Karpas-422 (cell line): ENCODE data around the gene PERCC1. TPM values are rescaled to one million over a fixed set of nuclear protein-coding genes. Genes with fewer than 3 reads are reported as not detected.
"Not testable (repeated sequence)": the region's sequence is repeated elsewhere in the genome, so short reads cannot be mapped to it uniquely, and the experiment has no call there.

Experiments
- DNase-seq: peaks from one replicate; pipeline ENCODE4 v3.0.0-alpha.2; 2015
- H2AFZ ChIP-seq: fragments of 200-600 bp; sonication (generic); 2 replicates; pipeline ENCODE4 v1.6.1; 2014; ENCODE audit warnings: antibody characterized with exemption, low read length, mixed read lengths
- H3K27ac ChIP-seq: fragments of 200-600 bp; sonication (generic); 2 replicates; pipeline ENCODE4 v1.5.1; 2014; ENCODE audit warnings: mild to moderate bottlenecking, low read length, moderate library complexity
- H3K27me3 ChIP-seq: fragments of 200-600 bp; sonication (generic); 2 replicates; pipeline ENCODE4 v1.6.1; 2014; ENCODE audit warnings: low read length, mixed read lengths
- H3K36me3 ChIP-seq: fragments of 200-600 bp; sonication (generic); 2 replicates; pipeline ENCODE4 v1.6.1; 2014; ENCODE audit warnings: low read length, mixed read lengths; ENCODE audit not compliant: insufficient read depth
- H3K4me1 ChIP-seq: fragments of 200-600 bp; sonication (generic); 2 replicates; pipeline ENCODE4 v1.6.1; 2014; ENCODE audit warnings: mild to moderate bottlenecking, low read length, mixed read lengths
- H3K4me2 ChIP-seq: fragments of 200-600 bp; sonication (generic); 2 replicates; pipeline ENCODE4 v1.6.1; 2014; ENCODE audit warnings: low read length, low read depth, mild to moderate bottlenecking; ENCODE audit not compliant: poor library complexity, severe bottlenecking
- H3K4me3 ChIP-seq: fragments of 200-600 bp; sonication (generic); 2 replicates; pipeline ENCODE4 v1.5.1; 2014; ENCODE audit warnings: mild to moderate bottlenecking, antibody characterized with exemption, low read length, mixed read lengths
- H3K79me2 ChIP-seq: fragments of 200-600 bp; sonication (generic); 2 replicates; pipeline ENCODE4 v1.6.1; 2014; ENCODE audit warnings: mild to moderate bottlenecking, low read length, mixed read lengths
- H3K9ac ChIP-seq: fragments of 200-600 bp; sonication (generic); 2 replicates; pipeline ENCODE4 v1.6.0; 2014; ENCODE audit warnings: low read length
- H3K9me2 ChIP-seq: fragments of 200-600 bp; sonication (generic), shearing (Covaris generic); replicated peaks from 2 replicates; pipeline ENCODE4 v1.6.0; 2014; ENCODE audit warnings: mild to moderate bottlenecking, low read length, moderate library complexity; ENCODE audit not compliant: insufficient read depth
- H3K9me3 ChIP-seq: fragments of 300-700, 200-600 bp; sonication (generic); 2 replicates; pipeline ENCODE4 v1.6.1; 2014; ENCODE audit warnings: low read length, mixed read lengths
- H4K20me1 ChIP-seq: fragments of 200-600 bp; sonication (generic); 2 replicates; pipeline ENCODE4 v1.6.1; 2014; ENCODE audit warnings: mild to moderate bottlenecking, antibody characterized with exemption, low read length, low read depth; ENCODE audit not compliant: insufficient read depth
- total RNA-seq: library from RNA; depleted of rRNA; stranded (reverse); fragments of >200 nt; shearing (Covaris generic); gene quantifications from 2 replicates; pipeline ENCODE4 v1.2.3, GENCODE V29; 2014; ENCODE audit warnings: low replicate concordance

Gene PERCC1
- total RNA-seq, 1 experiment from 2014 or later: not detected

DNA sequence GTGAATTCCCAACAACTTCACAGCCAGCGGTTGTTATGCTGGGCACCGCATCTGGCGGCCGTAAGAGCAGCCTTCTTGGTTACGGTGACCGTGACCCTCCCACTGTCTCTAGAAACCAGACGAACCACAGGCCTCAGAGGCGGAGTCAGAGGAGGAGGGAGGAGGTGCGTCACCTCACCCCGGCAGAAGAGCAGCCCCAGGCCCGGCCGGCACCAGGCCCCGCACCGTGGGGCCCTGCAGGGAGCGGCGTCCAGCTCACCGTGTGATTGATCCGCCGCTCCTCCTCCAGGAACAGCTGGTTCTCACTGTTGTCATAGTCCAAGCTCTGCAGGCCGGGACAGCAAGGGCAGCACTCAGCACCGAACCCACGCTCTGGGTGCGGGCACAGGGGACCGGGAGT is 30.3 kb downstream of the PERCC1 start:
- Histone ChIP-seq H3K27me3 (no peaks in the 10 kb centered on the region), H3K79me2 (no peaks in the 10 kb centered on the region), H2AFZ (no peak overlapping the region), H3K9ac (no peak overlapping the region), H3K4me2 (no peak overlapping the region), H3K4me1 (no peaks in the 10 kb centered on the region), H3K27ac (no peak overlapping the region), H3K4me3 (no peak overlapping the region), H4K20me1 (no peaks in the 10 kb centered on the region), H3K9me3 (no peaks in the 10 kb centered on the region), H3K9me2 (no peaks in the 10 kb centered on the region), H3K36me3 (no peaks in the 10 kb centered on the region)
- DNase-seq: no peak

GRCh38 chr16:1464196-1464893 is 33.5 kb downstream of the PERCC1 start:
- H3K9me3 ChIP-seq: no peaks in the 10 kb centered on the region

DNA sequence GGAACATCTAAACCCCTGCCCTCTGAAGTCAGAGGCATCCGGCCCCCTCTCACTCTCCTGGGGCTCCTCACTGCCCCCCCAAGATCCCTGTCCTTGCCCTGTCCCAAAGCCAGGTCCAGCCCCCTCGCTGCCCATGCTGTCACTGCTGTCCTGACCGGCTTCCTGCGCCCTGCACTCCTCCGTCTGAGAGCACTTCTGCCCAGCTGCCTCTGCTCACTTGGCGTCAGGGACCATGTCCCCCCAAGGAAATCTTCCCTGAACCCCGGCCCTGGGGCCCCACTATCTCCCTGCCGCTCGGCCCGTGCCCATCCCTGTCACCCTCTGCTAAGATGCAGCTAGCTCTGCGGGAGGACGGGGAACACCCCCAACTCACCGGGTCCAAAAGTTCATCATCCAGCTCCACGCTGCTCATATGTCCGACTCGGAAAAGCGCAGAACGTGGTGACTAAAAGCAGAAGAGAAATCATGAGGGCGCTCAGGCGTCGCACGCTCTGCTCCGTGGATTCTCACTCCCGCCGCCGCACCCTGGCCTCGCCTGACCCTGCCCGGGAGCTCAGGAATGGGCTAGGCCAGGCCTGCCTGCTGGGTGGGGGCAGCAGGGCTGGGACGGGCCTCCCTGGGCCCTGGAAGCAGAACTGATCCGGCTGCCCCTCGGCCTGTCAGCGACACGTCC is 34.2 kb downstream of the PERCC1 start:
- no peaks in the 10 kb centered on the region for H3K36me3 ChIP-seq
- H3K79me2 ChIP-seq: no peaks in the 10 kb centered on the region
- H3K9ac ChIP-seq: no peak overlapping the region
- H3K4me3 ChIP-seq: no peak overlapping the region
- no peak overlapping the region for H2AFZ ChIP-seq
- H3K27me3 ChIP-seq: no peaks in the 10 kb centered on the region
- no peaks in the 10 kb centered on the region for H3K9me3 ChIP-seq
- no peaks in the 10 kb centered on the region for H4K20me1 ChIP-seq
- no peak overlapping the region for H3K27ac ChIP-seq
- no peaks in the 10 kb centered on the region for H3K9me2 ChIP-seq
- H3K4me2 ChIP-seq: no peak overlapping the region
- no peaks in the 10 kb centered on the region for H3K4me1 ChIP-seq
- no peak for DNase-seq

More at GRCh38 chr16:1464196-1464893, 33.5 kb downstream of the PERCC1 start:
- Histone ChIP-seq H3K9ac (no peak overlapping the region), H3K27ac (no peak overlapping the region), H3K79me2 (no peaks in the 10 kb centered on the region), H4K20me1 (no peaks in the 10 kb centered on the region), H3K4me2 (no peak overlapping the region), H3K4me1 (no peaks in the 10 kb centered on the region), H3K27me3 (no peaks in the 10 kb centered on the region), H3K9me2 (no peaks in the 10 kb centered on the region), H3K4me3 (no peak overlapping the region), H2AFZ (no peak overlapping the region), H3K36me3 (no peaks in the 10 kb centered on the region)
- DNase-seq: no peak

GRCh38 chr16:1465567-1465915 is 34.7 kb downstream of the PERCC1 start:
- no peaks in the 10 kb centered on the region for H3K79me2 ChIP-seq
- H3K9me3 ChIP-seq: no peaks in the 10 kb centered on the region
- H3K4me1 ChIP-seq: no peaks in the 10 kb centered on the region
- H3K36me3 ChIP-seq: no peaks in the 10 kb centered on the region
- DNase-seq: no peak
- no peak overlapping the region for H2AFZ ChIP-seq
- no peaks in the 10 kb centered on the region for H4K20me1 ChIP-seq
- no peak overlapping the region for H3K27ac ChIP-seq
- H3K9ac ChIP-seq: no peak overlapping the region
- H3K4me2 ChIP-seq: no peak overlapping the region
- H3K4me3 ChIP-seq: no peak overlapping the region
- no peaks in the 10 kb centered on the region for H3K27me3 ChIP-seq
- no peaks in the 10 kb centered on the region for H3K9me2 ChIP-seq

GRCh38 chr16:1466054-1466453 is 35.2 kb downstream of the PERCC1 start:
- no peak overlapping the region for H3K4me2 ChIP-seq
- no peaks in the 10 kb centered on the region for H3K27me3 ChIP-seq
- H4K20me1 ChIP-seq: no peaks in the 10 kb centered on the region
- H3K9ac ChIP-seq: no peak overlapping the region
- H2AFZ ChIP-seq: no peak overlapping the region
- no peak overlapping the region for H3K27ac ChIP-seq
- H3K36me3 ChIP-seq: no peaks in the 10 kb centered on the region
- no peak overlapping the region for H3K4me3 ChIP-seq
- H3K79me2 ChIP-seq: no peaks in the 10 kb centered on the region
- no peak for DNase-seq
- H3K9me2 ChIP-seq: no peaks in the 10 kb centered on the region
- no peaks in the 10 kb centered on the region for H3K4me1 ChIP-seq
- H3K9me3 ChIP-seq: no peaks in the 10 kb centered on the region

- DNase-seq: no peak
- Histone ChIP-seq H3K4me3 (no peak overlapping the region), H3K27me3 (no peaks in the 10 kb centered on the region), H3K79me2 (no peaks in the 10 kb centered on the region), H3K9ac (no peak overlapping the region), H4K20me1 (no peaks in the 10 kb centered on the region), H3K9me3 (no peaks in the 10 kb centered on the region), H3K4me2 (no peak overlapping the region), H2AFZ (no peak overlapping the region), H3K9me2 (no peaks in the 10 kb centered on the region), H3K36me3 (no peaks in the 10 kb centered on the region), H3K27ac (no peak overlapping the region), H3K4me1 (no peaks in the 10 kb centered on the region)
These were observed 36.2 kb downstream of the PERCC1 start for GRCh38 chr16:1466968-1467521.

- DNase-seq: no peak
- no peak overlapping the region for H3K4me3 ChIP-seq
- no peaks in the 10 kb centered on the region for H3K36me3 ChIP-seq
- no peaks in the 10 kb centered on the region for H3K9me2 ChIP-seq
- H3K27ac ChIP-seq: no peak overlapping the region
- no peak overlapping the region for H3K4me2 ChIP-seq
- H3K27me3 ChIP-seq: no peaks in the 10 kb centered on the region
- H3K79me2 ChIP-seq: no peaks in the 10 kb centered on the region
- H2AFZ ChIP-seq: no peak overlapping the region
- no peaks in the 10 kb centered on the region for H3K4me1 ChIP-seq
- H3K9ac ChIP-seq: no peak overlapping the region
- H3K9me3 ChIP-seq: no peaks in the 10 kb centered on the region
- no peaks in the 10 kb centered on the region for H4K20me1 ChIP-seq
These were observed 37.5 kb downstream of the PERCC1 start for GRCh38 chr16:1468426-1468810.

GRCh38 chr16:1469141-1469540 is 38.3 kb downstream of the PERCC1 start:
- not testable (repeated sequence) for H3K9ac ChIP-seq, DNase-seq, H3K9me3 ChIP-seq, H3K4me1 ChIP-seq, H3K4me3 ChIP-seq, H3K27ac ChIP-seq, H3K36me3 ChIP-seq, H3K79me2 ChIP-seq, H3K4me2 ChIP-seq, H4K20me1 ChIP-seq, H3K9me2 ChIP-seq, H2AFZ ChIP-seq, H3K27me3 ChIP-seq
